HepG2 (cell line): ENCODE measurements around the gene DNAJC15. TPM values are rescaled to one million over a fixed set of nuclear protein-coding genes. Genes with fewer than 3 reads are reported as not detected.
A peak's percentile ranks its signal among the peaks of the same experiment; 100 is the strongest.

Source experiments
- ATAC-seq: fragments of 200-7000 bp; cut with Tn5 transposase; 3 replicates; pipeline ENCODE4 v1.9.1; 2020; ENCODE audit warnings: mild to moderate bottlenecking, moderate library complexity
- BruUV-seq: library from RNA; stranded (reverse); fragments of 400-500 nt; replicated peaks from 2 replicates; lab custom pipeline; 2021; lab: Mats Ljungman, UMichigan
- CTCF ChIA-PET: fragments of 300-600 bp; formaldehyde crosslinking; extraction: SDS; loops from one replicate; lab custom pipeline; 2021; ENCODE audit warnings: low total read pairs, inconsistent platforms, low intra/inter-chr PET ratio; lab: Yijun Ruan, JAX
- POLR2A ChIA-PET: fragments of 350-600 bp; sonication (Branson Sonifier 250); formaldehyde crosslinking; loops from one replicate; lab custom pipeline; 2020; ENCODE audit warnings: antibody characterized with exemption, inconsistent platforms; lab: Yijun Ruan, JAX
- DNase-seq: peaks from one replicate; pipeline ENCODE4 v3.0.0-alpha.2; 2015; ENCODE audit warnings: low spot score
- FAIRE-seq: peaks from 3 replicates; lab custom pipeline; 2011; peaks lifted over from hg19 to GRCh38; lab: Jason Lieb, UNC
- H2AFZ ChIP-seq: one replicate; pipeline ENCODE4 v1.6.1; 2011; ENCODE audit warnings: low read length, inconsistent platforms
- H3K27ac ChIP-seq: fragments of 300-600 bp; 3 replicates; pipeline ENCODE4 v1.8.0; 2011; ENCODE audit warnings: mixed run types, mild to moderate bottlenecking, mixed read lengths, low read length, inconsistent platforms; ENCODE audit not compliant: insufficient read depth; ENCODE audit errors: extremely low read length
- H3K27me3 ChIP-seq, 2 experiments: fragments of 200-600 bp in 1 of 2; 2 replicates in 1 of 2; 3 replicates in 1 of 2; pipeline versions ENCODE4 v1.6.0 to v1.8.0; 2011; ENCODE audit warnings: low read length in 2 of 2, mild to moderate bottlenecking in 2 of 2, moderate library complexity in 2 of 2, inconsistent platforms in 1 of 2; ENCODE audit not compliant: insufficient read depth in 2 of 2, control insufficient read depth in 1 of 2
- H3K36me3 ChIP-seq, 2 experiments: fragments of 200-600 bp in 1 of 2; replicated peaks in 1 of 2; 2 replicates in 1 of 2; 3 replicates in 1 of 2; pipeline versions ENCODE4 v1.5.1 to v1.8.0; 2011; ENCODE audit warnings: low read length in 2 of 2, inconsistent platforms in 1 of 2; ENCODE audit not compliant: insufficient read depth in 2 of 2, control insufficient read depth in 1 of 2
- H3K4me1 ChIP-seq: 2 replicates; pipeline ENCODE4 v1.5.1; 2012; ENCODE audit warnings: low read length, inconsistent platforms; ENCODE audit not compliant: insufficient read depth
- H3K4me2 ChIP-seq: 2 replicates; pipeline ENCODE4 v1.6.0; 2011; ENCODE audit warnings: low read depth, low read length, inconsistent platforms
- H3K4me3 ChIP-seq, 3 experiments: fragments of 200-600 bp in 1 of 3; sonication (generic), shearing (Covaris generic) in 1 of 3; replicated peaks in 1 of 3; 2 replicates each; pipeline ENCODE4 v1.5.1; 2011 to 2016; ENCODE audit warnings: low read length in 3 of 3, inconsistent platforms in 2 of 3, low read depth in 2 of 3, mild to moderate bottlenecking in 2 of 3, control low read depth in 1 of 3, mixed read lengths in 1 of 3; ENCODE audit not compliant: insufficient read depth in 1 of 3
- H3K79me2 ChIP-seq: one replicate; pipeline ENCODE4 v1.6.1; 2011; ENCODE audit warnings: low read length, inconsistent platforms; ENCODE audit not compliant: insufficient read depth
- H3K9ac ChIP-seq: 2 replicates; pipeline ENCODE4 v1.6.0; 2011; ENCODE audit warnings: mild to moderate bottlenecking, low read depth, low read length, inconsistent platforms; ENCODE audit not compliant: insufficient read depth
- H3K9me3 ChIP-seq: 2 replicates; pipeline ENCODE4 v1.5.1; 2012; ENCODE audit warnings: mild to moderate bottlenecking, low read length
- H4K20me1 ChIP-seq: 2 replicates; pipeline ENCODE4 v1.6.0; 2011; ENCODE audit warnings: inconsistent platforms, mild to moderate bottlenecking, low read length, moderate library complexity; ENCODE audit not compliant: insufficient read depth
- ARNTL ChIP-seq: sonication (generic); formaldehyde crosslinking; IDR thresholded peaks from 2 replicates; pipeline ENCODE4 v1.4.0; 2020; ENCODE audit warnings: mild to moderate bottlenecking, missing genetic modification reagents
- HNF4G ChIP-seq, 2 experiments: sonication (generic) in 1 of 2; formaldehyde crosslinking in 1 of 2; IDR thresholded peaks; 2 replicates each; pipeline versions ENCODE4 v1.4.0 to v1.6.1; 2011 to 2020; ENCODE audit warnings: borderline replicate concordance in 2 of 2, low read depth in 2 of 2, mild to moderate bottlenecking in 2 of 2, low read length in 1 of 2, missing genetic modification reagents in 1 of 2, moderate library complexity in 1 of 2
- MAFK ChIP-seq, 2 experiments: IDR thresholded peaks in 1 of 2; conservative IDR thresholded peaks in 1 of 2; 2 replicates each; pipeline ENCODE4 v1.6.1; 2011; ENCODE audit warnings: improper control_type of control experiment in 2 of 2, low read length in 2 of 2
- NFE2L2 ChIP-seq: fragments of 150-350 bp; IDR thresholded peaks from 2 replicates; pipeline ENCODE4 v1.6.1; 2014; ENCODE audit warnings: low read length
- SUZ12 ChIP-seq: fragments of 150-350 bp; IDR thresholded peaks from 2 replicates; pipeline ENCODE4 v1.6.1; 2014; ENCODE audit warnings: low read depth, low read length
- ZBTB38 ChIP-seq: sonication (generic); formaldehyde crosslinking; IDR thresholded peaks from 2 replicates; pipeline ENCODE4 v1.5.1; 2020; ENCODE audit warnings: mild to moderate bottlenecking, missing genetic modification reagents
- ZMYM4 ChIP-seq: sonication (generic); formaldehyde crosslinking; IDR thresholded peaks from 2 replicates; pipeline ENCODE4 v1.8.1; 2023; ENCODE audit warnings: mild to moderate bottlenecking, missing genetic modification reagents
- ZNF589 ChIP-seq: sonication (generic); formaldehyde crosslinking; conservative IDR thresholded peaks from 2 replicates; pipeline ENCODE4 v1.8.0; 2022; ENCODE audit warnings: mild to moderate bottlenecking, moderate library complexity, missing genetic modification reagents
- ZZZ3 ChIP-seq: sonication (generic); formaldehyde crosslinking; IDR thresholded peaks from 2 replicates; pipeline ENCODE4 v1.4.0; 2020; ENCODE audit warnings: missing genetic modification reagents, mild to moderate bottlenecking, borderline replicate concordance
- WGBS: methylation state at CpG from one replicate; pipeline ENCODE4 v1.1.6; 2017; ENCODE audit warnings: low lambda C conversion rate; 5-methylcytosine and 5-hydroxymethylcytosine counted together
- in situ Hi-C: cut with HindIII; loops from 2 replicates; pipeline ENCODE4 v1.10.0; 2017; ENCODE audit warnings: low pct_unique_long_range_greater_than_20kb; ENCODE audit not compliant: extremely low pct_ligation_motif_present
- intact Hi-C: fragments of 100-400 bp; cut with micrococcal nuclease; formaldehyde crosslinking; loops from one replicate; pipeline ENCODE4 v1.10.0; 2022; ENCODE audit not compliant: unreplicated experiment
- polyA plus RNA-seq, 8 experiments: library from polyadenylated mRNA; depleted of rRNA in 3 of 8; stranded (reverse) in 7 of 8; unstranded in 1 of 8; fragments of >200 nt; fragmentation: Illumina TruSeq in 4 of 8; extraction: Trizol in 4 of 8; gene quantifications; 2 replicates each; pipeline versions ENCODE4 v1.2.1 to v1.2.3, GENCODE V29; 2011 to 2016; ENCODE audit warnings: low read depth in 4 of 8, missing spikeins in 1 of 8, mixed read lengths in 1 of 8; ENCODE audit not compliant: insufficient read depth in 1 of 8
- total RNA-seq, 5 experiments: library from RNA; depleted of rRNA; stranded (reverse); fragments of >200 nt; fragmentation: Illumina TruSeq; extraction: Trizol; gene quantifications; 2 replicates each; pipeline ENCODE4 v1.2.3, GENCODE V29; 2016; ENCODE audit warnings: low read depth in 1 of 5
- TF ChIP-seq, protein P1 (sequence below): sonication (generic); formaldehyde crosslinking; IDR thresholded peaks from 2 replicates; pipeline ENCODE4 v1.4.0; 2020; ENCODE audit warnings: mild to moderate bottlenecking, missing genetic modification reagents

The DNAJC15 gene
- total and polyA plus RNA-seq, 2 of the 13 experiments (the other 11 are each of a cell fraction or from before 2014, with no cell fraction given) = 23.0 to 31.9 TPM

DNA sequence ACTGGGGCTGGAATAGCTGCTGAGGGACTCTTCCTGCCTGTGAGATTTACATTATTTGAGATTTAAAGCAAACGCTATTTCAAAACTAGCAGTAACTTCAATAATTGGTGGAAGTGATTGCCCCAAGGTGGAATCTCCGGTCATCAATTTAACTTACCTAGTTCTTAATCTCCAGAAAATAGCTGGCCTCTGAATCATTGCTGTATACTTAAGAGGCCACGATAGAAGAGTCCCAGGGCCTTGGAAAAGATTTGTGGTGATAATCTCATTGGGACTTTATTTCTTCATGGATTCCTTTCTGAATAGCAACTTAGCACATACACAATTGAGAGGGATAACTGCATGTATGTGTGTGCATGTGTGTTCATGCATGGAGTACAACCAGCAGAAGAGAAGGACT, 120.2 kb downstream of the DNAJC15 start:
- CTCF ChIA-PET = no interaction called here
- no peak for DNase-seq

DNA sequence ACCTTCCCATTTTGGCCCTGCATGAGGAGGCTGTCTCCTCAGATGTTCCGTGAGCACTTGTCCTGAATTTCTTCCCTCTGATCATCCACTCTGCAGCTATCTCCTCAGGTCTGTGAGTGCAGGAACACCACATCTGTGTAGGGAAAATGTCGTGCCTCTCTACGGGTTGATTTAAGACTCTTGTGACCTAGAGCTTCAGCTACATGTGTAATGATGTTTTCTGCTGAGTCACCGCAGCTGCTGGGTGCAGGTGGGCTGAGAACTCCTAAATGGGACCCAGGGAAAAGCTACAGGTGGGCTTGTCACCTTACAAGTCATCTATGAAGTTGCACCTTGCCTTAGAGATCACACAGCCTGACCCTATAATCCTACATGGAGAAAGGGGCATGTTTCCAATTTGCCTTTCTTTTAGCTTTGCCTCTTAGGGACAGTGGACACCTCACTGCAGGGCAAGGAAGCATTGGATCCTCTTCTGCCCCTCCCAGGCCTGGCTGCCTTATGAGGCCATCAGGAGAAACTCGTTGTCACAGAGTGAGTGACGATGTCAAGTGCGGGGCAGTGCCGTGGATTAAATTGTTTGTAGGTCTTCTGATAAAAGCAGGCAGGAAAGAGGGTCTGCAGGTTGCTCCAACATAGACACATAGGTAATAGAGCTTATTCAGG, 122.3 kb downstream of the DNAJC15 start:
- BruUV-seq = no TSS peak
- no peaks in the 10 kb centered on the region for H3K4me1 ChIP-seq
- H3K36me3 ChIP-seq = no peaks in the 10 kb centered on the region
- no peaks in the 10 kb centered on the region for H3K79me2 ChIP-seq
- FAIRE-seq (no peak), DNase-seq (no peak), ATAC-seq (no peak)
- no peaks in the 10 kb centered on the region for H4K20me1 ChIP-seq
- no peak overlapping the region for H3K27ac ChIP-seq
- ChIA-PET CTCF (no interaction called here), POLR2A (no interaction called here)
- in situ Hi-C loops = loop anchor here (25.0 kb wide), 1 partner anchor 558 kb away; no protein-coding TSS in a partner anchor
- H3K9ac ChIP-seq = no peak overlapping the region
- TF ChIP-seq MAFK (conservative IDR thresholded peaks at IDR 0.05 in 1 of 2, IDR thresholded peaks at IDR 0.05 in 1 of 2; ENCODE audit: low read length in 2 of 2) (peak; percentile 7 to 48; a peak in 3 of 4 replicates), NFE2L2 (peak; percentile 86), ZBTB38 (CRISPR knock-in tag) (no peak)
- no peak overlapping the region for H2AFZ ChIP-seq
- peaks cover 0 to 3% of the 10 kb centered on the region in 2 experiments; a peak in 1 of 5 replicates for H3K27me3 ChIP-seq
- 28% methylated on average over 7 of the region's 8 CpGs for WGBS
- H3K9me3 ChIP-seq = no peaks in the 10 kb centered on the region
- intact Hi-C loops = no loop called here
- H3K4me3 ChIP-seq = no peak overlapping the region
- H3K4me2 ChIP-seq = no peak overlapping the region

More for the DNA sequence above, 120.2 kb downstream of the DNAJC15 start:
- H3K27me3 ChIP-seq = no peaks in the 10 kb centered on the region; a peak in 1 of 5 replicates
- no peak overlapping the region for H3K27ac ChIP-seq
- ATAC-seq = no peak
- no peak overlapping the region for H3K9ac ChIP-seq
- TF ChIP-seq ZZZ3 (no peak), SUZ12 (no peak), ZMYM4 (CRISPR knock-in tag) (no peak), HNF4G (IDR thresholded peaks at IDR 0.05; ENCODE audit: borderline replicate concordance, low read depth, low read length) (no peak), HNF4G (CRISPR knock-in tag; IDR thresholded peaks at IDR 0.05; ENCODE audit: borderline replicate concordance, low read depth) (no peak), ZNF589 (no peak), ARNTL (CRISPR knock-in tag) (no peak)
- TF ChIP-seq, protein P1, sequence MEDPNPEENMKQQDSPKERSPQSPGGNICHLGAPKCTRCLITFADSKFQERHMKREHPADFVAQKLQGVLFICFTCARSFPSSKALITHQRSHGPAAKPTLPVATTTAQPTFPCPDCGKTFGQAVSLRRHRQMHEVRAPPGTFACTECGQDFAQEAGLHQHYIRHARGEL = no peak
- TF ChIP-seq, all 625 proteins: peak for 0
- Histone ChIP-seq H4K20me1 (no peaks in the 10 kb centered on the region), H2AFZ (no peak overlapping the region), H3K79me2 (no peaks in the 10 kb centered on the region), H3K4me1 (no peaks in the 10 kb centered on the region), H3K9me3 (no peaks in the 10 kb centered on the region), H3K4me2 (no peak overlapping the region), H3K4me3 (no peak overlapping the region), H3K36me3 (no peaks in the 10 kb centered on the region)
- 18% methylated on average over 3 of the region's 3 CpGs for WGBS
- intact Hi-C loops = no loop called here
- POLR2A ChIA-PET = no interaction called here
- in situ Hi-C loops = loop anchor here (25.0 kb wide), 1 partner anchor 556 kb away; no protein-coding TSS in a partner anchor
- FAIRE-seq = no peak
- no TSS peak for BruUV-seq
